Ovary (tissue), 3 donors: ENCODE results near the gene IFIH1.

Source experiments
- CTCF ChIP-seq, 3 donors: fragments of 450-650 bp in 2 of 3; fragments of 200-600 bp in 1 of 3; IDR thresholded peaks; one replicate each; pipeline versions ENCODE4 v1.5.1 to v1.8.0; 2016 to 2022; ENCODE audit warnings: antibody characterized with exemption in 3 of 3, mild to moderate bottlenecking in 1 of 3
- EP300 ChIP-seq: sonication (generic); formaldehyde crosslinking; IDR thresholded peaks from one replicate; pipeline ENCODE4 v1.6.1; 2017; ENCODE audit warnings: antibody characterized with exemption
- POLR2A ChIP-seq: fragments of 450-650 bp; IDR thresholded peaks from one replicate; pipeline ENCODE4 v1.6.1; 2017; ENCODE audit warnings: antibody characterized with exemption, mild to moderate bottlenecking, moderate library complexity
- donor health status: DM: no; HTN: no; CAD: no.

GRCh38 chr2:162327806-162328205, 9.3 kb upstream of the IFIH1 start:
- TF ChIP-seq CTCF (IDR thresholded peaks at IDR 0.05) (no peak), POLR2A (no peak), EP300 (no peak)
